HL-60 (cell line): ENCODE data around the gene DENND1C.

ENCODE experiments used
- CTCF ChIP-seq: IDR thresholded peaks from one replicate; pipeline ENCODE4 v1.5.1; 2011; ENCODE audit warnings: low read length, control low read depth, inconsistent platforms; ENCODE audit not compliant: insufficient read depth
- GABPA ChIP-seq: IDR thresholded peaks from 2 replicates; pipeline ENCODE4 v1.6.1; 2012; ENCODE audit warnings: low read depth
- POLR2AphosphoS5 ChIP-seq: IDR thresholded peaks from 2 replicates; pipeline ENCODE4 v1.6.1; 2012; ENCODE audit warnings: low read depth
- REST ChIP-seq: IDR thresholded peaks from 2 replicates; pipeline ENCODE4 v1.6.1; 2012; ENCODE audit warnings: low read depth; ENCODE audit not compliant: insufficient replicate concordance

- TF ChIP-seq CTCF (no peak), POLR2AphosphoS5 (no peak), REST (no peak), GABPA (no peak)
These were observed 4.6 kb downstream of the DENND1C start for GRCh38 chr19:6476896-6477431.
